IMR-90 (cell line): ENCODE measurements around the gene USP32. TPM values are rescaled to one million over a fixed set of nuclear protein-coding genes. Genes with fewer than 3 reads are reported as not detected.

Experiments
- ATAC-seq: fragments of 200-7000 bp; cut with Tn5 transposase; 2 replicates; pipeline ENCODE4 v1.9.1; 2020; ENCODE audit warnings: low read depth, mild to moderate bottlenecking, moderate library complexity
- BruUV-seq: library from RNA; stranded (reverse); fragments of 400-500 nt; replicated peaks from 2 replicates; lab custom pipeline; 2021; lab: Mats Ljungman, UMichigan
- CTCF ChIA-PET: fragments of 300-600 bp; formaldehyde crosslinking; extraction: SDS; loops from one replicate; lab custom pipeline; 2021; ENCODE audit warnings: antibody characterized with exemption; lab: Yijun Ruan, JAX
- POLR2A ChIA-PET: fragments of 300-600 bp; sonication (Branson Sonifier 250); formaldehyde crosslinking; loops from one replicate; lab custom pipeline; 2022; ENCODE audit warnings: antibody characterized with exemption; ENCODE audit not compliant: unreplicated experiment; lab: Charles Lee
- DNase-seq: peaks from one replicate; pipeline ENCODE4 v3.0.0; 2013
- H2AFZ ChIP-seq: replicated peaks from 2 replicates; pipeline ENCODE3; 2013; ENCODE audit warnings: low read length, mild to moderate bottlenecking; ENCODE audit not compliant: poor library complexity
- H2AK5ac ChIP-seq: 2 replicates; pipeline ENCODE4 v1.6.1; 2013; ENCODE audit warnings: low read depth, low read length, inconsistent platforms
- H2AK9ac ChIP-seq: replicated peaks from 2 replicates; pipeline ENCODE3; 2013; ENCODE audit warnings: mild to moderate bottlenecking, low read depth, low read length, moderate library complexity; ENCODE audit not compliant: poor library complexity
- H2BK120ac ChIP-seq: 2 replicates; pipeline ENCODE4 v1.6.1; 2013; ENCODE audit warnings: low read depth, low read length, inconsistent platforms
- H2BK15ac ChIP-seq: 3 replicates; pipeline ENCODE4 v1.6.1; 2013; ENCODE audit warnings: low read depth, low read length, inconsistent platforms
- H2BK20ac ChIP-seq: 2 replicates; pipeline ENCODE4 v1.6.1; 2013; ENCODE audit warnings: low read depth, mild to moderate bottlenecking, inconsistent platforms, low read length, moderate library complexity
- H2BK5ac ChIP-seq: 2 replicates; pipeline ENCODE4 v1.6.1; 2013; ENCODE audit warnings: mild to moderate bottlenecking, low read depth, low read length, inconsistent platforms; ENCODE audit not compliant: poor library complexity, severe bottlenecking
- H3K14ac ChIP-seq: replicated peaks from 2 replicates; pipeline ENCODE4 v1.6.1; 2013; ENCODE audit warnings: low read depth, low read length, inconsistent platforms
- H3K18ac ChIP-seq: 2 replicates; pipeline ENCODE4 v1.6.1; 2013; ENCODE audit warnings: low read depth, low read length, control low read depth
- H3K23ac ChIP-seq: 2 replicates; pipeline ENCODE4 v1.6.1; 2013; ENCODE audit warnings: low read depth, low read length, inconsistent platforms
- H3K27ac ChIP-seq: 2 replicates; pipeline ENCODE4 v1.5.1; 2013; ENCODE audit warnings: mild to moderate bottlenecking, control low read depth, low read length; ENCODE audit not compliant: insufficient read depth
- H3K27me3 ChIP-seq: 2 replicates; pipeline ENCODE4 v1.6.1; 2013; ENCODE audit warnings: low read length; ENCODE audit not compliant: control insufficient read depth, insufficient read depth
- H3K36me3 ChIP-seq: 2 replicates; pipeline ENCODE4 v1.6.1; 2013; ENCODE audit warnings: low read length, mixed read lengths; ENCODE audit not compliant: control insufficient read depth, insufficient read depth
- H3K4ac ChIP-seq: 2 replicates; pipeline ENCODE4 v1.6.1; 2013; ENCODE audit warnings: low read depth, low read length, inconsistent platforms
- H3K4me1 ChIP-seq: 2 replicates; pipeline ENCODE4 v1.6.1; 2013; ENCODE audit warnings: low read length, mixed read lengths; ENCODE audit not compliant: control insufficient read depth, insufficient read depth
- H3K4me2 ChIP-seq: 2 replicates; pipeline ENCODE4 v1.6.1; 2013; ENCODE audit warnings: low read depth, mild to moderate bottlenecking, control low read depth, low read length, moderate library complexity
- H3K4me3 ChIP-seq: 2 replicates; pipeline ENCODE4 v1.5.1; 2013; ENCODE audit warnings: low read depth, mild to moderate bottlenecking, control low read depth, low read length, moderate library complexity; ENCODE audit not compliant: insufficient read depth
- H3K56ac ChIP-seq: 2 replicates; pipeline ENCODE4 v1.6.1; 2013; ENCODE audit warnings: low read length, inconsistent platforms; ENCODE audit not compliant: insufficient read depth; ENCODE audit errors: extremely low read depth
- H3K79me1 ChIP-seq, 2 experiments: 2 replicates each; pipeline ENCODE4 v1.6.1; 2013; ENCODE audit warnings: low read length in 2 of 2, inconsistent platforms in 1 of 2, low read depth in 1 of 2
- H3K9ac ChIP-seq: 2 replicates; pipeline ENCODE4 v1.6.1; 2013; ENCODE audit warnings: low read depth, low read length, control low read depth
- H3K9me1 ChIP-seq: 2 replicates; pipeline ENCODE4 v1.6.1; 2013; ENCODE audit warnings: low read length, inconsistent platforms; ENCODE audit not compliant: insufficient read depth
- H3K9me3 ChIP-seq: 2 replicates; pipeline ENCODE4 v1.6.1; 2013; ENCODE audit warnings: low read length; ENCODE audit not compliant: control insufficient read depth, insufficient read depth
- H4K20me1 ChIP-seq: 2 replicates; pipeline ENCODE4 v1.6.1; 2013; ENCODE audit warnings: low read length, inconsistent platforms; ENCODE audit not compliant: insufficient read depth
- H4K5ac ChIP-seq: 2 replicates; pipeline ENCODE4 v1.6.1; 2013; ENCODE audit warnings: mild to moderate bottlenecking, low read depth, low read length, control low read depth
- H4K8ac ChIP-seq, 2 experiments: 2 replicates each; pipeline ENCODE4 v1.6.1; 2013; ENCODE audit warnings: low read depth in 2 of 2, low read length in 2 of 2, control low read depth in 1 of 2, inconsistent platforms in 1 of 2
- H4K91ac ChIP-seq: 2 replicates; pipeline ENCODE4 v1.6.1; 2013; ENCODE audit warnings: low read depth, low read length, inconsistent platforms; ENCODE audit not compliant: insufficient read depth
- BHLHE40 ChIP-seq: fragments of 150-350 bp; IDR thresholded peaks from 2 replicates; pipeline ENCODE4 v1.6.1; 2016; ENCODE audit warnings: mild to moderate bottlenecking, low read depth, low read length
- CEBPB ChIP-seq: IDR thresholded peaks from 2 replicates; pipeline ENCODE4 v1.6.1; 2012; ENCODE audit warnings: low read depth, low read length, improper control_type of control experiment
- CHD1 ChIP-seq: IDR thresholded peaks from 2 replicates; pipeline ENCODE4 v1.6.1; 2012; ENCODE audit warnings: low read depth, low read length, improper control_type of control experiment
- FOS ChIP-seq: fragments of 150-350 bp; IDR thresholded peaks from 2 replicates; pipeline ENCODE4 v1.6.1; 2016; ENCODE audit warnings: low read depth, low read length
- MAFK ChIP-seq: IDR thresholded peaks from 2 replicates; pipeline ENCODE4 v1.6.1; 2012; ENCODE audit warnings: low read depth, low read length, improper control_type of control experiment
- MAZ ChIP-seq: IDR thresholded peaks from 2 replicates; pipeline ENCODE4 v1.6.1; 2012; ENCODE audit warnings: low read depth, mild to moderate bottlenecking, low read length, improper control_type of control experiment, moderate library complexity, borderline replicate concordance
- MXI1 ChIP-seq: IDR thresholded peaks from 2 replicates; pipeline ENCODE4 v1.6.1; 2012; ENCODE audit warnings: low read depth, mild to moderate bottlenecking, low read length, moderate library complexity, borderline replicate concordance
- NFE2L2 ChIP-seq: fragments of 150-350 bp; IDR thresholded peaks from 2 replicates; pipeline ENCODE4 v1.6.1; 2016; ENCODE audit warnings: low read depth, mild to moderate bottlenecking, low read length
- POLR2A ChIP-seq: IDR thresholded peaks from 2 replicates; pipeline ENCODE4 v1.6.1; 2012; ENCODE audit warnings: mild to moderate bottlenecking, low read depth, low read length
- RAD21 ChIP-seq: IDR thresholded peaks from 2 replicates; pipeline ENCODE4 v1.6.1; 2012; ENCODE audit warnings: low read length, improper control_type of control experiment
- RCOR1 ChIP-seq: IDR thresholded peaks from 2 replicates; pipeline ENCODE4 v1.6.1; 2012; ENCODE audit warnings: mild to moderate bottlenecking, low read length, improper control_type of control experiment; ENCODE audit not compliant: insufficient replicate concordance
- RFX5 ChIP-seq: IDR thresholded peaks from 2 replicates; pipeline ENCODE4 v1.8.0; 2012; ENCODE audit warnings: low read depth, mild to moderate bottlenecking, low read length, moderate library complexity
- WGBS, 2 experiments: methylation state at CpG; one replicate each; pipeline versions ENCODE4 v1.1.5 to v1.1.7; 2013; ENCODE audit warnings: missing lambda C conversion rate in 2 of 2; ENCODE audit not compliant: insufficient read length in 1 of 2; ENCODE audit errors: extremely low coverage in 2 of 2; 5-methylcytosine and 5-hydroxymethylcytosine counted together
- dilution Hi-C: fragments of 300-500 bp; cut with HindIII; formaldehyde crosslinking; loops from one replicate; pipeline ENCODE4 v1.14.3; 2018; ENCODE audit warnings: low sequenced_read_pairs; ENCODE audit not compliant: unreplicated experiment
- in situ Hi-C: fragments of 300-500 bp; cut with MboI; formaldehyde crosslinking; loops from 3 replicates; pipeline ENCODE4 v1.14.3; 2019; ENCODE audit warnings: low sequenced_read_pairs, inconsistent platforms, mixed read lengths
- intact Hi-C: fragments of 100-400 bp; cut with micrococcal nuclease; formaldehyde crosslinking; loops from 2 replicates; pipeline ENCODE4 v1.10.0; 2022
- polyA plus RNA-seq, 3 experiments: library from polyadenylated mRNA; depleted of rRNA; stranded (reverse); fragments of >200 nt; gene quantifications; 2 replicates each; pipeline ENCODE4 v1.2.3, GENCODE V29; 2012; ENCODE audit warnings: low replicate concordance in 1 of 3
- total RNA-seq: library from RNA; depleted of rRNA; stranded (reverse); fragments of >200 nt; gene quantifications from 2 replicates; pipeline ENCODE4 v1.2.3, GENCODE V29; 2012
- TF ChIP-seq, protein P1 (sequence below): fragments of 150-350 bp; IDR thresholded peaks from 2 replicates; pipeline ENCODE4 v1.6.1; 2016; ENCODE audit warnings: low read depth, mild to moderate bottlenecking, low read length, moderate library complexity, borderline replicate concordance
- TF ChIP-seq, protein P2 (sequence below): conservative IDR thresholded peaks from 2 replicates; pipeline ENCODE4 v1.5.1; 2012; ENCODE audit warnings: mild to moderate bottlenecking, low read depth, low read length, improper control_type of control experiment
- TF ChIP-seq, protein P3 (sequence below): fragments of 150-350 bp; IDR thresholded peaks from 2 replicates; pipeline ENCODE4 v1.6.1; 2017; ENCODE audit warnings: mild to moderate bottlenecking, antibody characterized with exemption, low read length, low read depth

Gene USP32
- total and polyA plus RNA-seq, 2 of the 4 experiments (the other 2 are of a cell fraction) = 16.8 to 46.8 TPM

DNA sequence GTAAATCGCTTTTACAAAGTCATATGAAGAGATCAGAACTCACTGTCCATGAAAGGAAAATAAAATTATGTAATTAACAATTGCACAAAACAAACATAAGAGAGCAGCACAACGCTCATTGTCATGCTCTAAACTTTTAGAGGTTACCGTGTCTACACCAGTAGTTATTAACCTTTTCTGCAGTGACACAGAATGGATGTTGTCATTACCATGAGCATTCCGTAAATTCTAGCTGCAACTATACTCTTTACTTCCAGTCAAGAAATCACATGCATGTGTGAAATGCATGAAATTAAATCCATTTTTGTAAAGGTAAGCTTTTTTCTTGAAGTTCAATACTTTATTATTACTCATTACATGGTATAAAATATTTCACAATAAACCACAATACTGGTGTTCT lies 38.2 kb downstream of the USP32 start:
- ChIA-PET CTCF (no interaction called here), POLR2A (no interaction called here)
- Histone ChIP-seq H3K4me2 (no peak overlapping the region), H3K4me3 (no peak overlapping the region), H3K4ac (peak overlapping the region; percentile 4; the same call in 1 of the 2 replicates), H3K56ac (no peak overlapping the region), H4K8ac (no peak overlapping the region), H2BK20ac (no peak overlapping the region; the same call in 1 of the 2 replicates), H3K23ac (no peak overlapping the region), H3K36me3 (no peaks in the 10 kb centered on the region), H3K18ac (no peak overlapping the region), H2AK5ac (no peak overlapping the region), H2BK5ac (no peak overlapping the region), H2AFZ (no peak overlapping the region), H4K5ac (no peak overlapping the region), H3K9ac (no peak overlapping the region), H3K79me1 (peaks cover 42 to 80% of the 10 kb centered on the region in 2 experiments), H4K20me1 (peaks cover 71% of the 10 kb centered on the region), H3K14ac (no peak overlapping the region), H4K91ac (no peak overlapping the region), H2BK15ac (no peak overlapping the region), H2BK120ac (no peak overlapping the region), H3K27me3 (no peaks in the 10 kb centered on the region), H2AK9ac (no peak overlapping the region), H3K9me1 (peaks cover 3% of the 10 kb centered on the region; the same call in 1 of the 2 replicates), H3K4me1 (peaks cover 13% of the 10 kb centered on the region), H3K9me3 (peaks cover 3% of the 10 kb centered on the region; the same call in 1 of the 2 replicates), H3K27ac (no peak overlapping the region)
- in situ Hi-C loops (no loop called here), intact Hi-C loops (loop anchor here (5.0 kb wide), 1 partner anchor 36 kb away; no protein-coding TSS in a partner anchor), dilution Hi-C loops (no loop called here)
- no CpG with 5 or more reads among the region's 4 CpGs for WGBS, 2 experiments
- no peak for ATAC-seq
- no peak for DNase-seq
- TF ChIP-seq MAFK (no peak), CEBPB (no peak), NFE2L2 (no peak), RCOR1 (no peak), POLR2A (no peak), BHLHE40 (no peak), RFX5 (no peak), MAZ (no peak), MXI1 (no peak), CHD1 (no peak), FOS (no peak), RAD21 (no peak)
- TF ChIP-seq, protein P1, sequence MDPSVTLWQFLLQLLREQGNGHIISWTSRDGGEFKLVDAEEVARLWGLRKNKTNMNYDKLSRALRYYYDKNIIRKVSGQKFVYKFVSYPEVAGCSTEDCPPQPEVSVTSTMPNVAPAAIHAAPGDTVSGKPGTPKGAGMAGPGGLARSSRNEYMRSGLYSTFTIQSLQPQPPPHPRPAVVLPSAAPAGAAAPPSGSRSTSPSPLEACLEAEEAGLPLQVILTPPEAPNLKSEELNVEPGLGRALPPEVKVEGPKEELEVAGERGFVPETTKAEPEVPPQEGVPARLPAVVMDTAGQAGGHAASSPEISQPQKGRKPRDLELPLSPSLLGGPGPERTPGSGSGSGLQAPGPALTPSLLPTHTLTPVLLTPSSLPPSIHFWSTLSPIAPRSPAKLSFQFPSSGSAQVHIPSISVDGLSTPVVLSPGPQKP = no peak
- TF ChIP-seq, protein P2, sequence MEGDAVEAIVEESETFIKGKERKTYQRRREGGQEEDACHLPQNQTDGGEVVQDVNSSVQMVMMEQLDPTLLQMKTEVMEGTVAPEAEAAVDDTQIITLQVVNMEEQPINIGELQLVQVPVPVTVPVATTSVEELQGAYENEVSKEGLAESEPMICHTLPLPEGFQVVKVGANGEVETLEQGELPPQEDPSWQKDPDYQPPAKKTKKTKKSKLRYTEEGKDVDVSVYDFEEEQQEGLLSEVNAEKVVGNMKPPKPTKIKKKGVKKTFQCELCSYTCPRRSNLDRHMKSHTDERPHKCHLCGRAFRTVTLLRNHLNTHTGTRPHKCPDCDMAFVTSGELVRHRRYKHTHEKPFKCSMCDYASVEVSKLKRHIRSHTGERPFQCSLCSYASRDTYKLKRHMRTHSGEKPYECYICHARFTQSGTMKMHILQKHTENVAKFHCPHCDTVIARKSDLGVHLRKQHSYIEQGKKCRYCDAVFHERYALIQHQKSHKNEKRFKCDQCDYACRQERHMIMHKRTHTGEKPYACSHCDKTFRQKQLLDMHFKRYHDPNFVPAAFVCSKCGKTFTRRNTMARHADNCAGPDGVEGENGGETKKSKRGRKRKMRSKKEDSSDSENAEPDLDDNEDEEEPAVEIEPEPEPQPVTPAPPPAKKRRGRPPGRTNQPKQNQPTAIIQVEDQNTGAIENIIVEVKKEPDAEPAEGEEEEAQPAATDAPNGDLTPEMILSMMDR = no peak
- TF ChIP-seq, protein P3, sequence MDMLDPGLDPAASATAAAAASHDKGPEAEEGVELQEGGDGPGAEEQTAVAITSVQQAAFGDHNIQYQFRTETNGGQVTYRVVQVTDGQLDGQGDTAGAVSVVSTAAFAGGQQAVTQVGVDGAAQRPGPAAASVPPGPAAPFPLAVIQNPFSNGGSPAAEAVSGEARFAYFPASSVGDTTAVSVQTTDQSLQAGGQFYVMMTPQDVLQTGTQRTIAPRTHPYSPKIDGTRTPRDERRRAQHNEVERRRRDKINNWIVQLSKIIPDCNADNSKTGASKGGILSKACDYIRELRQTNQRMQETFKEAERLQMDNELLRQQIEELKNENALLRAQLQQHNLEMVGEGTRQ = no peak
- no TSS peak for BruUV-seq
